HG02623 (cell line): Measurements from ENCODE around the gene CDH5.
"Not testable (repeated sequence)": the region's sequence is repeated elsewhere in the genome, so short reads cannot be mapped to it uniquely, and the experiment has no call there.

Source experiments
- ATAC-seq: cut with Tn5 transposase; IDR thresholded peaks from one replicate; pipeline ENCODE4 v1.9.1; 2021; ENCODE audit warnings: moderate library complexity; ENCODE audit not compliant: unreplicated experiment

The CDH5 gene

GRCh38 chr16:66435896-66436295 lies 69.4 kb downstream of the CDH5 start:
- no peak for ATAC-seq

GRCh38 chr16:66437391-66437945 lies 71.0 kb downstream of the CDH5 start:
- no peak for ATAC-seq

DNA sequence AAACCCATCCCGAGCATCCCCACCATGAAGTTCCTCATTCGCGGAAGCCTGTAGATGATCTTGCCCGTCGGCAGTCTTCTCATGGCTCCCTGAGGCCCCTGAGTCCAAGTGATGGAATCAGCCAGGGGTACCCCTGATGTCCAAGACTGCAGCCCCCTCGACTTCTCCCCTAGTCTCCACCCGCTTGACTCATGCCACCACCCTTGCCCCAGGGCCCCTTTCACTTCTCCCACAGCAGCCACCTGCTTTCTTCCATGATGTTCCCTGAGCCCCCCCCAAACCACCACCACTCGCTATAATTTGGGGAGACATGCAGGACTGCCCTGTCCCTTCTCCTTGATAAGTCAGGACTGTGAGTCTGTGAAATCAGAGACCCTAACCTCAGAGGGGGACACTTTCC lies 72.0 kb downstream of the CDH5 start:
- no peak for ATAC-seq

GRCh38 chr16:66439051-66439730 lies 72.7 kb downstream of the CDH5 start:
- ATAC-seq = no peak

- no peak for ATAC-seq
Observed at GRCh38 chr16:66440271-66440802, 73.8 kb downstream of the CDH5 start.

- no peak for ATAC-seq
Observed at GRCh38 chr16:66440970-66441369, 74.5 kb downstream of the CDH5 start.

DNA sequence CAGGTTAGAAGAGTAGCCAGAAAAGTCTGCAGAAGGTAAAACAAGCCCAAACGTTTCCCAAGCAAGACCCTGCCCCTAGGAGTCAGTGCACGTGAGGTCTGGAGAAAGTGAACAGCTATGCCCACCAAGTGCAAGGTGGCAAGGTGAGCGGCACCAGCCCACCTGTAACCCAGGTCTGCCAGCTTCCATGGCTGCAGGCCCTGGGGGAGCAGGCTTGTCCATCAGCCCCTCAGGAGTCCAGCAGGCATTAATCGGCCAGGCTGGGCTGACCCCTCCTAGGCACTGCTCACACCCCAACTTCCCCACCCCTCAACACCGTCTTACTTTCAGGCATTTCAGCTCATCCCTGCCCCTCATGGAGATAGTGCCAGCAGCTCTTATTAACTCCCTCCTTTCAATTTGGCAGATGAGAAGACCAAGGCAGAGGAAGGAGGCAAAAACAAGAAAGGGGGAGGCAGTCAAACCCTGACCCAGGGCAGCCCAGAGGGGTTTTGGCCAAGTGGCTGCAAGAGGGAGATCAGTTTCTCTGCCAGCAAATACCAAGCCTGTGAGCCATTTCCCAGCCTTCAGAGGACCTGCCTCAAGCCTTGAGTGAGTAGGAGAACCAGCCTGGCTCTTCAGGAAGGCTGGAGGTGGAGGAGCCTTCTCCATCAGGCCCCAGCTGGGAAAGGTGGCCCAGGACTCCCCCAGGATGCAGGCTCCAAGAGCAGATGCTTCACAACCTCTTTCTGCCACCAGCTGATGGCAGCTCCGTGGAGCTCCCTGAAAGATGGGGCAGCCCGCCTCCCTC lies 75.3 kb downstream of the CDH5 start:
- no peak for ATAC-seq

DNA sequence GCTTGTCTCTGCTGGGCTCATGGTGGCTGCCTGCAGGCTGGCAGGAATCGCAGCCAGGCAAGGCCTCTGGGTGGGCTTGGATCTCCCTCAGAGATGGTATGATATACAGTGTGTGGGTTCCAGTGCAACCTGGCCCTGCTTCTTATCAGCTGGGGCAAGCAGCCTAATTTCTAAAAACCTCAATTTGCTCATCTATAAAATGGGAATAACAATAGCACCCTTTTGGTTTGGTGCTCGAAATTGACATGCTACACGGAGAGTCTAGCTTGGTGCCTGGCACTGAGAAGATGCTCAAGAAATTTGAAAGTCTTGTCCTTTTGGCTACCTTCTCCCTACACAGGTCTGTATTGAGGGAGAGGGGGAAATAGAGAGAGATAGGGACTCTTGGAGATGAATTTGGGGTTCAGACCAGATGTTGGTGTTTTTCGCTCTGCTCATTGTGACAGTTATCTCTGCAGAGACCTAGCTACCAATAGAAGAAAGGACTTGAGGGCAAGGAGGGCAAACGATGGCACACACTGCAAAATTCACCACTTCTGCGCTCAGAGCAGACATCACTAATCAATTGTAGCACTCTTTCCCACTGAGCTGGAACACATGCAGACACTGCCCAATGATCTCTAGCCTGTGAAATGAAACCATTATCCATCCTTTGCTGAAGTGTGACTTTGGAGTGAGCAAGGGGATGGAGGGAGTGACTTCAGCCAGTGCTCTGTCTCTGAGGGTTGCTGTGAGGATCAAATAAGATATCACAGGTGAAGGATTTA lies 76.2 kb downstream of the CDH5 start:
- ATAC-seq = no peak

- ATAC-seq = no peak
Observed at GRCh38 chr16:66443269-66443652, 76.8 kb downstream of the CDH5 start.

DNA sequence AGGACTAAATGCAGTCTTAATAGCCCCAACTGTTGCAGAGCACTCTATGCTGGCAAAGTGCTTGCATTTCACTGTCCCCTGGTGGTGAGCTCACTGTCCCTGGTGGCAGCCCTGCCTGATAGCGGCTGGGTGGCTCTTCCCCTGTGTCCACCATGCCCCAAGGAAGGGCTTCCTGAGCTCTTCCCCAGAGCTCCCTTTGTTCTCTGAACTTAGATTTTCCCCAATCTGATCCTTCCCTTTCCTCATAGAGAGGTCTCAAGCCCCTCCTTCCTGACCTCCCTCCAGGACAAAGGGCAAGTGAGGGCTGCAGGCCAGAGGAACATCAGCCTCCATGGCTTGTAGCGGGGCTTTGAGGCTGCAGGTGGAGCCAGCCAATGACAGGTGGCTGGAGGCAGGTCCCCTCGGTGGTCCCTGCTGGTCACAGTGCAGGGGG lies 77.6 kb downstream of the CDH5 start:
- ATAC-seq = no peak

DNA sequence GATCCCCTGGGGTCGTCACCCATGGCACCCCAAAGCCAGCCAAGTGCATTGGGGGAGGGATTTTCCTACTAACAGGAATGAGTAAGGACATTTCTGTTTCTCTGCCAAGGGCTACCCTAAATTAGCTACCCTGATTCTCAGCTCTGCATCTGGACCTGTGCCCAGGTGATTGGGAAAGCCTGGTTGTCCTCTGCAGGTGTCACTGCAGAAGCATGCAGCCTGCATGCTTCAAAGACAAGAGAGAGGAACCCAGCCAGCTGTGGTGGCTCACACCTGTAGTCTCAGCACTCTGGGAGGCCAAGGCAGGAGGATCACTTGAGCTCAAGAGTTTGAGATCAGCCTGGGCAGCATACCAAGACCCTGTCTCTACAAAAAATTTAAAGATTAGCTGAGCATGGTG lies 80.2 kb downstream of the CDH5 start:
- ATAC-seq = no peak

GRCh38 chr16:66447491-66447890 lies 81.0 kb downstream of the CDH5 start:
- no peak for ATAC-seq

- no peak for ATAC-seq
Observed at GRCh38 chr16:66451548-66451947, 85.1 kb downstream of the CDH5 start.

DNA sequence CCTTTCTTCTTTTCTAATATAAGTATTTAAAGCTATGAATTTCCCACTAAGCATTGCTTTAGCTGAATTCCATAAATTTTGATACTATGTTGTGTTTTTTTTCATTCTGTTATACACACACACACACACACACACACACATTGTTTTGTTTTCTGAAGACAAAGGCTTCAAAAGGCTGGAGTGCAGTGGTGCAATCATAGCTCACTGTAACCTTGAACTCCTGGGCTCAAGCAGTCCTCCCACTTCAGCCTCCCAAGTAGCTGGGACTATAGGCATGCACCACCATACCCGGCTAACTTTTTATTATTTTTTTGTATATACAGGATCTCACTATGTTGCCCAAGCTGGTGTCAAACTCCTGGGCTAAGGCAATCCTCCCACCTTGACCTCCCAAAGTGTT lies 86.7 kb downstream of the CDH5 start:
- not testable (repeated sequence) for ATAC-seq
